Left lung (tissue), 10 donors: ENCODE results near the gene AGPAT3. TPM values are rescaled to one million over a fixed set of nuclear protein-coding genes. Genes with fewer than 3 reads are reported as not detected.

ENCODE experiments used
- ATAC-seq: fragments of 200-7000 bp; cut with Tn5 transposase; one replicate; pipeline ENCODE4 v1.9.1; 2020; ENCODE audit warnings: moderate library complexity
- DNase-seq, 4 donors: peaks; one replicate each; pipeline ENCODE4 v3.0.0-alpha.2; 2013 to 2020
- H3K27ac ChIP-seq, 2 donors: fragments of 200-600 bp; sonication (generic) in 1 of 2; one replicate each; pipeline versions ENCODE4 v1.5.0 to v1.8.0; 2020 to 2021
- H3K27me3 ChIP-seq, 2 donors: fragments of 200-600 bp; sonication (generic) in 1 of 2; one replicate each; pipeline versions ENCODE4 v1.5.0 to v1.8.0; 2020 to 2021
- H3K36me3 ChIP-seq, 2 donors: fragments of 200-600 bp; sonication (generic) in 1 of 2; one replicate each; pipeline versions ENCODE4 v1.5.0 to v1.8.0; 2020 to 2021
- H3K4me1 ChIP-seq, 2 donors: fragments of 200-600 bp; one replicate each; pipeline ENCODE4 v1.8.0; 2021
- H3K4me3 ChIP-seq, 2 donors: fragments of 200-600 bp; sonication (generic) in 1 of 2; one replicate each; pipeline versions ENCODE4 v1.5.0 to v1.8.0; 2020 to 2021; ENCODE audit warnings: mild to moderate bottlenecking in 1 of 2
- H3K9me3 ChIP-seq, 2 donors: fragments of 200-600 bp; sonication (generic) in 1 of 2; one replicate each; pipeline versions ENCODE4 v1.5.0 to v1.8.0; 2020 to 2021
- intact Hi-C, 2 donors: fragments of 100-400 bp; cut with DNase I; formaldehyde crosslinking; loops; one replicate each; pipeline versions ENCODE4 v1.11.2 to v1.14.2; 2022
- polyA plus RNA-seq, 6 donors: library from polyadenylated mRNA; unstranded; fragments of 120-200 nt; gene quantifications; one replicate each; pipeline ENCODE4 v1.2.1, GENCODE V29; 2013; ENCODE audit not compliant: insufficient read length in 6 of 6
- total RNA-seq, 2 donors: library from RNA; stranded (reverse); fragmentation: NEBNext Ultra II Directional; extraction: Animal tissue kit (Norgen Biotek cat#: 25700); gene quantifications; one replicate each; pipeline ENCODE4 v1.2.1, GENCODE V29; 2021
- TF ChIP-seq, protein P1 (sequence below), 2 donors: fragments of 200-600 bp; sonication (generic) in 1 of 2; IDR thresholded peaks; one replicate each; pipeline versions ENCODE4 v1.5.0 to v1.8.0; 2021; ENCODE audit warnings: antibody characterized with exemption in 2 of 2
- donor health status: DM: no; HTN: yes; CAD: no.
- donor health status: DM: no; HTN: no; CAD: no.

The AGPAT3 gene
- total and polyA plus RNA-seq, 8 donors: 37.4 to 111 (median 42.8) TPM

DNA sequence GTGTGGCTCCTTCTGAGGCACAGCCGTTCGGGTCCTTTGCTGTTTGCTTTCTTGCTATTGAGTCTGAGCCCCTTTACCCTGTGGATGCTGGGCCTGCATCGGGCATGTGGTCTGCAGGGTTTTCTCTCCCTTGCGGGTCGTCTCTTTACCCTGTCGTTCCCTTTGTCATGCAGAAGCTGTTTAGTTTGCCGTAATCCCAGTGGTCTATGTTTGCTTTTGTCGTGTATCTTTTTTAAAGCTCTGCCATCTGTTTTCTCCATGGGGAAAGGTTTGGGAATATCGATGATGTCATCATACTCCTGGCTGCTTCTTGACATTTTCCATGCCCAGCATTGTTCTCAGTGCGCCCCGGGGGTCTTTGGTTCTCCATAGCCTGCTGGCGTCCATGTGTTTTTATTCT, 68.2 kb downstream of the AGPAT3 start:
- Histone ChIP-seq H3K9me3 (no peaks in the 10 kb centered on the region), H3K4me1 (peaks cover 0 to 8% of the 10 kb centered on the region in 2 donors), H3K36me3 (peaks cover 0 to 19% of the 10 kb centered on the region in 2 donors), H3K27me3 (no peaks in the 10 kb centered on the region), H3K4me3 (no peak overlapping the region), H3K27ac (no peak overlapping the region)
- DNase-seq: no peak
- intact Hi-C loops: no loop called here
- ATAC-seq: no peak
- TF ChIP-seq, protein P1, sequence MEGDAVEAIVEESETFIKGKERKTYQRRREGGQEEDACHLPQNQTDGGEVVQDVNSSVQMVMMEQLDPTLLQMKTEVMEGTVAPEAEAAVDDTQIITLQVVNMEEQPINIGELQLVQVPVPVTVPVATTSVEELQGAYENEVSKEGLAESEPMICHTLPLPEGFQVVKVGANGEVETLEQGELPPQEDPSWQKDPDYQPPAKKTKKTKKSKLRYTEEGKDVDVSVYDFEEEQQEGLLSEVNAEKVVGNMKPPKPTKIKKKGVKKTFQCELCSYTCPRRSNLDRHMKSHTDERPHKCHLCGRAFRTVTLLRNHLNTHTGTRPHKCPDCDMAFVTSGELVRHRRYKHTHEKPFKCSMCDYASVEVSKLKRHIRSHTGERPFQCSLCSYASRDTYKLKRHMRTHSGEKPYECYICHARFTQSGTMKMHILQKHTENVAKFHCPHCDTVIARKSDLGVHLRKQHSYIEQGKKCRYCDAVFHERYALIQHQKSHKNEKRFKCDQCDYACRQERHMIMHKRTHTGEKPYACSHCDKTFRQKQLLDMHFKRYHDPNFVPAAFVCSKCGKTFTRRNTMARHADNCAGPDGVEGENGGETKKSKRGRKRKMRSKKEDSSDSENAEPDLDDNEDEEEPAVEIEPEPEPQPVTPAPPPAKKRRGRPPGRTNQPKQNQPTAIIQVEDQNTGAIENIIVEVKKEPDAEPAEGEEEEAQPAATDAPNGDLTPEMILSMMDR (IDR thresholded peaks at IDR 0.05): no peak

DNA sequence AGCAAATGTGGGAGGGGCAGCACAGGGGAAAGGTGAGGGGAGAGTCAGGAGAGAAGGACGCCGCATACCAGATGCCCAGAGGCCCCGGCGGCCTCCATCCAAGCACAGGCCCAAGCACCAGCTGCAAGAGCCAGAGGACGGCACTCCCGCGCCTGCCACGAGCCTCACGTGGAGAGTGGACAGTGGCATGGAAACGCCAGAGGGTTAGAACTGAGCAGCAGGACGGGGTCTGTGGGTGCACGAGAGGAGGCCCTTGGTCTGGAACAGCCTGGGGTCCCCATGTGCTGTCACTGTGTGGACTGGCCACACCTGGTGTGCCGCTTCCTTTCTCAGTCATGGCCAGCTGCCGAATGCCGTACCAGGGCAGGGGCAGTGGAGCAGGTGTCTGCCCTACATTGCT, 68.7 kb downstream of the AGPAT3 start:
- no peak overlapping the region for H3K27ac ChIP-seq
- ATAC-seq (no peak), DNase-seq (peak in 1 of 4 donors; percentile 67)
- peaks cover 0 to 13% of the 10 kb centered on the region in 2 donors for H3K4me1 ChIP-seq
- TF ChIP-seq, protein P1 (IDR thresholded peaks at IDR 0.05): no peak
- no peaks in the 10 kb centered on the region for H3K9me3 ChIP-seq
- H3K27me3 ChIP-seq: no peaks in the 10 kb centered on the region
- no peak overlapping the region for H3K4me3 ChIP-seq
- H3K36me3 ChIP-seq: peaks cover 0 to 14% of the 10 kb centered on the region in 2 donors
- intact Hi-C loops: no loop called here

DNA sequence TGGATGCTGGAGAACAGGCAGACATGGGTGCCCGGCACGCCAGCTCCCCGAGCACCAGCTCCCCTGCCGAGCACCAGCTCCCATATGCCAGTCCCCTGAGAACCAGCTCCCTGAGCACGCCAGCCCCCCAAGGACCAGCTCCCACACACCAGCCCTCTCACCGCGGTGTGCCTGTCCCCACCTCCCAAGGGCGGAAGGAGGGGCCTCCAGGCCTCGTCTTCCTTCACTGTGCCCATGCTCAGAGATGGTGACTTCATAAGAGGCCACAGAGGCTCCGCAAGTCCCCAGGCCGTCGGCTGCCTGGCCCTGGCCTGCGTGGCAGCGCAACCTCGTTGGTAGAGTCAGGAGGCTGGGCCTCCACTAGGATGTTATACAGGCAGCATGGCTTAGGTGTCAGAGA, 69.1 kb downstream of the AGPAT3 start:
- H3K4me1 ChIP-seq: peaks cover 0 to 16% of the 10 kb centered on the region in 2 donors
- intact Hi-C loops: no loop called here
- H3K9me3 ChIP-seq: no peaks in the 10 kb centered on the region
- DNase-seq (peak in 1 of 4 donors; percentile 54), ATAC-seq (no peak)
- no peak overlapping the region for H3K27ac ChIP-seq
- H3K27me3 ChIP-seq: no peaks in the 10 kb centered on the region
- peaks cover 0 to 10% of the 10 kb centered on the region in 2 donors for H3K36me3 ChIP-seq
- TF ChIP-seq, protein P1 (IDR thresholded peaks at IDR 0.05): no peak
- H3K4me3 ChIP-seq: no peak overlapping the region

DNA sequence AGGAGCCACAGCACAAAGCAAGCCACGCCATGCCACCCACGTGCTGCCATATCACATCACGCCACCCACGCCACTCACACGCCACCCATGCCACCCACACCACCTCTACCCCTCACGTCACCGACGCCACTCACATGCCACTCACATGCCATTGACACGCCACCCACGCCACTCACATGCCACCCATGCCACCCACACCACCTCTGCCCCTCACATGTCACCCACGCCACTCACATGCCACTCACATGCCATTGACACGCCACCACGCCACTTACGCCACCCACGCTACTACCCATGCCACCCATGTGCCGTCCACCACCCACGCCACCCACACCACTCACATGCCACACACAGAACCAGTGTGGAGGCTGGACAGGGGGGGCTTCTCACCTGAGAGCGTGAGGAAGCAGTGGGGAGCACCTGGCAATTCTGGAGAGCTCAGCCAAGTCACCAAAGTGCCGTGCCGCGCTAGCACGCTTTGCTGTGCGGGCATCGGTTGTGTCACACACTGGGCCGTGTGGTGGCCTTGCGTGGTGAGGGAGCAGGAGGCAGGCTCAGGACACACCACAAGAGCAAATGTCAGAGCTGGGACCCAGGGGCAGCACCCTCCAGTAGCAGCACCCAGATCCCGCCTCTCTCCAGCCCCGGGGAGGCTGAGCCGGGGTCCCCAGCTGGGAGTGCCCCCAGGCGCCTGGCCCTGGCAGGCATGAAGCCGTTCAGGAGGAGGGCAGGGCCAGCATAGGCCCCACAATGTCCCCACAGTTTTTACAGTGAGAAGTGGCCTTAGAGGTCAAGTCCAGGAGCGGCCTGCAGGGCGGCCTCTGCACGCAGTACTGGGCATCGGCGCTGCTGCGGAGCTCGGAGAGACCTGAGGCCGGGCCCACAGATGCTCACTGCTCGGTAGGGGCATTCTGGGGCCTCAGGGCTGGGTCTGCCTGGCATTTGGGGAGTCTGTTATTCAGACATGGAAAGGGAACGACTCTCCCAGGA, 70.0 kb downstream of the AGPAT3 start:
- ATAC-seq: no peak
- peak in 1 of 4 donors; percentile 69 for DNase-seq
- Histone ChIP-seq H3K27ac (no peak overlapping the region), H3K4me3 (no peak overlapping the region), H3K4me1 (peaks cover 0 to 20% of the 10 kb centered on the region in 2 donors), H3K9me3 (no peaks in the 10 kb centered on the region), H3K36me3 (peaks cover 0 to 8% of the 10 kb centered on the region in 2 donors), H3K27me3 (no peaks in the 10 kb centered on the region)
- TF ChIP-seq, protein P1 (IDR thresholded peaks at IDR 0.05): no peak
- intact Hi-C loops: no loop called here

DNA sequence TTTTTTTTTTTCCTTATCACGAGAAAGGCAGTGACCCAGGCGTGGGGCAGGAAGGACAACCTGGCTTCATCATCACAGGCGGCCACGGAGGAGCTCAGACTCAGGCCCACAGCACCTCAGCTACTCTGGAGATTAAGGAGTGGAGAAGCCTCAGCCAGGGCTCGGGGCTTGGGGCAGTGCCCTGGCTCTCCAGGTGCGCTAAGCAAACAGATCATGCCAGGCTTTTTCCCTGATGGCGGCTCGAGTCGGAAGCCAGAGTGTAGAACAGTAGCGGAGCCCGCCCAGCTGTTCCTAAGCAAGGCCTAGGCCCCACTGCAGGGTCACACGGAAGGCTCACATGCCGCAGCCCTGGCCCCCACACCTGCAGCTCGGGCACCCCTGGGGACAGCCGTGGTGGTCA, 70.7 kb downstream of the AGPAT3 start:
- DNase-seq: no peak
- TF ChIP-seq, protein P1 (IDR thresholded peaks at IDR 0.05): no peak
- peak; percentile 63 for ATAC-seq
- Histone ChIP-seq H3K9me3 (no peaks in the 10 kb centered on the region), H3K4me3 (no peak overlapping the region), H3K4me1 (peaks cover 0 to 20% of the 10 kb centered on the region in 2 donors), H3K27me3 (no peaks in the 10 kb centered on the region), H3K27ac (peak overlapping the region in 1 of 2 donors; percentile 19), H3K36me3 (peaks cover 0 to 14% of the 10 kb centered on the region in 2 donors)
- intact Hi-C loops: no loop called here
